Activated T-cell treated with anti-CD3 and anti-CD28 coated beads, Interleukin-2, amount 50 U/mL, for 48 hours (primary cell): Measurements from ENCODE around the gene WDCP.

Source experiments
- DNase-seq, 2 experiments: peaks; one replicate each; pipeline ENCODE4 v3.0.0-alpha.2; 2020

The WDCP gene

GRCh38 chr2:23993736-23994269 lies 53.4 kb downstream of the WDCP start:
- DNase-seq = no peak

- no peak for DNase-seq
These were observed 54.3 kb downstream of the WDCP start for GRCh38 chr2:23992931-23993330.

GRCh38 chr2:23988371-23988770 lies 58.8 kb downstream of the WDCP start:
- no peak for DNase-seq
